Measurements from ENCODE around the gene PEX7.
"Not testable (repeated sequence)": the region's sequence is repeated elsewhere in the genome, so short reads cannot be mapped to it uniquely, and the experiment has no call there.

The PEX7 gene

DNA sequence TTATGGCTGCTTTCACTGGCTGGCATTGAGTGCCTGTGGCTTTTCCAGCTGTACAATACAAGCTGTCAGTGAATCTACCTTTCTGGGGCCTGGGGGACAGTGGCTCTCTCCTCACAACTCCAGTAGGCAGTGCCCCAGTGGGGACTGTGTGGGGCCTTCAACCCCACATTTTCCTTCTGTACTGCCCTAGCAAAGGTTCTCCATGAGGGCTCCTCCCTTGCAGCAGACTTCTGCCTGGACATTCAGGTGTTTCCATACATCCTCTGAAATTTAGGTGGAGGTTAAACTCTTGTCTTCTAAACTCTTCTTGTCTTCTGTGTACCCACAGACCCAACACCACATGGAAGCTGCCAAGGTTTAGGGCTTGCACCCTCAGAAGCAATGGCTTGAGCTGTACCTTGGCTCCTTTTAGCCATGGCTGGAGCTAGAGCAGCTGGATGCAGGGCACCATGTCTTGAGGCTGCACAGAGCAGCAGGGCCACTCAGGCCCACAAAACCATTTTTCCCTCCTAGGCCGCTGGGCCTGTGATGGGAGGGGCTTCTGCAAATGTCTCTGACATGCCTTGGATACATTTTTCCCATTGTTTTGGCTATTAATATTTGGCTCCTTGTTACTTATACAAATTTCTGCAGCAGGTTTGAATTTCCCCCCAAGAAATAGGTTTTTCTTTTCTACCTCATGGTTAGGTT, 9.6 kb downstream of the PEX7 start:
- Mint-ChIP-seq H3K9me3 (peaks cover 24% of the 10 kb centered on the region), H3K4me1 (peaks cover 8% of the 10 kb centered on the region), H3K36me3 (peaks cover 46% of the 10 kb centered on the region), H3K27me3 (no peaks in the 10 kb centered on the region), H3K4me3 (no peak overlapping the region), H3K27ac (no peak overlapping the region)
- CTCF ChIA-PET = no interaction called here
- DNase-seq = no peak

DNA sequence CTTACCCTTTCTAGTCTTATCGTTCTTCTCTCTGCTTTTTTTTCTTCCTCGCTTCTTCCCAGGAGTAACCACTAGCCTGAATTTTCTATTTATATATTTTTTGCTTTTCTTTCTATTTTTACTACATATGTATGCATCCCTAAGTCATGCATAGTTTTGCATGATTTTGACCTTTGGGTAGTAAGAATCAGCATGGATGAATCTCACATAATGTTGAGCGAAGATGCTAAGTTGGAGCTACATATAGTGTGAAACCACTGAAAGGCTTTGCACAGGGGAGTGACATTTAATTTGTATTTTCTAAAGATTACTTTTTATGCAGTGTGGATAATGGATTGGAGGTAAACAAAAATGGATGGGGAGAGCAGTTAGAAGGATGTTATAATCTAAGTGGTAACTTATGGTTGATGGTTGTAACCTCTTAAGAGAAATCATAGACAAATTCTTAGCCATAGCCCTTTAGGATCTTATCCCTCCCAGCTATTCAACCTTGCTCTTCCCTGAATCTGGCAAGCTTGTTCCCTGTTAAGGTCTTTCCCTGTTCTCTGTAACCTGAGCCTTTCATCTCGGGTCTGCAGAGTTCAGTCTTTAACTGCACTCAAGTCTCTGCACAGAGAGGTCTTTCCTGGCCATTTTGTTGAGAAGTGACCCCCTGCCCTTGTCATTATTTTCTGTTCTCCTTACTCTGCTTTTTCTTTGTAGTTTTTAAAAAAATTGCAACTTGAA, 18.0 kb downstream of the PEX7 start:
- H3K9me3 Mint-ChIP-seq = no peaks in the 10 kb centered on the region
- H3K27me3 Mint-ChIP-seq = no peaks in the 10 kb centered on the region
- no peak for DNase-seq
- no peaks in the 10 kb centered on the region for H3K36me3 Mint-ChIP-seq
- CTCF ChIA-PET = interaction anchor here (1.3 kb wide), 1 partner anchor 15 kb away, joined by 3 read pairs; no protein-coding TSS in a partner anchor
- no peaks in the 10 kb centered on the region for H3K4me1 Mint-ChIP-seq
- H3K27ac Mint-ChIP-seq = no peak overlapping the region
- no peak overlapping the region for H3K4me3 Mint-ChIP-seq

DNA sequence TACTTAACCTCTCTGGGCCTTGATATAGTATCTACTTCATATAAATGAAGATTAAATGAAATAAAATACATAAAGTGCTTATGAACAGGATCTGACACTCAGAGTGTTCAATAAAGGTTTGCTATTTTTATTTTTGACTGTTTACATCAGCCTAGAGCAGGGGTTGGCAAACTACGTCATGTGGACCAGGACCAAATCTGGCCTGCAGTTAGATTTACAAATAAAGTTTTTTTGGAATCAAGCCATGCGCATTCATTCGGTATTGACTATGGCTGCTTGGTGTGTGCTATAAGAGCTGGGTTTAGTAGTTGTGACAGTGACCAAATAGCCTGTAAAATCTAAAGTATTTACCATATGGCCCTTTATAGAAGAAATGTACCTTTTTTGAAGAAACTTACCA, 20.8 kb downstream of the PEX7 start:
- H3K9me3 Mint-ChIP-seq = no peaks in the 10 kb centered on the region
- H3K27me3 Mint-ChIP-seq = no peaks in the 10 kb centered on the region
- H3K36me3 Mint-ChIP-seq = peaks cover 9% of the 10 kb centered on the region
- CTCF ChIA-PET = interaction anchor here (1.3 to 1.6 kb wide), 3 partner anchors 10 to 199 kb away, joined by 3 to 4 read pairs (median 4); no protein-coding TSS in a partner anchor
- H3K4me1 Mint-ChIP-seq = no peaks in the 10 kb centered on the region
- no peak overlapping the region for H3K4me3 Mint-ChIP-seq
- H3K27ac Mint-ChIP-seq = no peak overlapping the region
- no peak for DNase-seq

DNA sequence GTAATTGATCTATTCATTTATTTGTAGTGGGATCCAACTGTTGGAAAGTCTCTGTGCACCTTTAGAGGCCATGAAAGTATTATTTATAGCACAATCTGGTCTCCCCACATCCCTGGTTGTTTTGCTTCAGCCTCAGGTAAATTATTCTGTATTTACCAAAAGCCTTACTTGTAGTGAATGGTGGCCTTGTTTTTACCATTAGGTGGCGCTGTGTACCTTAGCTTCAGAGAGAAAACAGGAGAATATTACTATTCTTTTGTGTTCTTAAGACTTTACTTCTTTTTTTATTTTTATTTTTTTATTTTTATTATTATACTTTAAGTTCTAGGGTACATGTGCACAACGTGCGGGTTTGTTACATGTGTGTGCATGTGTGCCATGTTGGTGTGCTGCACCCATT, 23.7 kb downstream of the PEX7 start:
- Mint-ChIP-seq H3K36me3 (peaks cover 23% of the 10 kb centered on the region), H3K27me3 (no peaks in the 10 kb centered on the region), H3K9me3 (no peaks in the 10 kb centered on the region), H3K4me3 (no peak overlapping the region), H3K4me1 (no peaks in the 10 kb centered on the region), H3K27ac (no peak overlapping the region)
- peak; percentile 60 for DNase-seq
- CTCF ChIA-PET = interaction anchor here (1.1 kb wide), 1 partner anchor 167 kb away, joined by 3 read pairs; no protein-coding TSS in a partner anchor

DNA sequence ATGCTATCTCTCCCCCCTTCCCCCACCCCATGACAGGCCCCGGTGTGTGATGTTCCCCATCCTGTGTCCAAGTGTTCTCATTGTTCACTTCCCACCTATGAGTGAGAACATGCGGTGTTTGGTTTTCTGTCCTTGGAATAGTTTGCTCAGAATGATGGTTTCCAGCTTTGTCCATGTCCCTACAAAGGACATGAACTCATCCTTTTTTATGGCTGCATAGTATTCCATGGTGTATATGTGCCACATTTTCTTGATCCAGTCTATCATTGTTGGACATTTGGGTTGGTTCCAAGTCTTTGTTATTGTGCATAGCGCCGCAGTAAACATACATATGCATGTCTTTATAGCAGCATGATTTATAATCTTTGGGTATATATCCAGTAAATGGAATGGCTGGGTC, 24.1 kb downstream of the PEX7 start:
- H3K4me3 Mint-ChIP-seq, H3K27ac Mint-ChIP-seq, H3K9me3 Mint-ChIP-seq, H3K27me3 Mint-ChIP-seq, CTCF ChIA-PET, H3K4me1 Mint-ChIP-seq, DNase-seq: not testable (repeated sequence)
- H3K36me3 Mint-ChIP-seq = peaks cover 23% of the 10 kb centered on the region

DNA sequence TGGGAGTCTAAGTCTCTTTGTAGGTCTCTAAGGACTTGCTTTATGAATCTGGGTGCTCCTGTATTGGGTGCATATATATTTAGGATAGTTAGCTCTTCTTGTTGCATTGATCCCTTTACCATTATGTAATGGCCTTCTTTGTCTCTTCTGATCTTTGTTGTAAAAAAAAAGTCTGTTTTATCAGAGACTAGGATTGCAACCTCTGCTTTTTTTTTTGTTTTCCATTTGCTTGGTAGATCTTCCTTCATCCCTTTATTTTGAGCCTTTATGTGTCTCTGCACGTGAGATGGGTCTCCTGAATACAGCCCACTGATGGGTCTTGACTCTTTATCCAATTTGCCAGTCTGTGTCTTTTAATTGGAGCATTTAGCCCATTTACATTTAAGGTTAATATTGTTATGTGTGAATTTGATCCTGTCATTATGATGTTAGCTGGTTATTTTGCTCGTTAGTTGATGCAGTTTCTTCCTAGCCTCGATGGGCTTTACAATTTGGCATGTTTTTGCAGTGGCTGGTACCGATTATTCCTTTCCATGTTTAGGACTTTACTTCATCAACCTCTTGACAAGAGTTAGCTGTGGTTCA, 27.7 kb downstream of the PEX7 start:
- H3K27ac Mint-ChIP-seq, H3K4me3 Mint-ChIP-seq, H3K4me1 Mint-ChIP-seq, DNase-seq, H3K27me3 Mint-ChIP-seq, CTCF ChIA-PET, H3K9me3 Mint-ChIP-seq: not testable (repeated sequence)
- H3K36me3 Mint-ChIP-seq = peaks cover 28% of the 10 kb centered on the region

DNA sequence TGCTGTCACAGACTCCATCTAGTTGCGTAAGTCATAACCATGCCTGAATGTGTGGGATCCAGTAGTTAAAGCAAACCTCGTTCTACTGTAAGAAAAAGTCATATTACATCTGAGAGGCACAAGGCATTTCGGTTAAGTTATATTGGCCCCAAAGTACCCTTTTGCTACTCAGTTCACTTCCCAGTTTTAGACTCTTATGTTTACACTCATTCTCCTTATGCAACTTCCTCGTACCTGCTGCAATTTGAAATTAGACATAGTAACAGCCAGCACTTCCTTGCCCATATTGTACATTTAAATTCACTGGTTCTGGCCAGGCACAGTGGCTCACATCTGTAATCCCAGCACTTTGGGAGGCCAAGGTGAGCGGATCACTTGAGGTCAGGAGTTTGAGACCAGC, 37.0 kb downstream of the PEX7 start:
- Mint-ChIP-seq H3K27ac (no peak overlapping the region), H3K4me1 (no peaks in the 10 kb centered on the region), H3K9me3 (no peaks in the 10 kb centered on the region), H3K36me3 (peaks cover 3% of the 10 kb centered on the region), H3K4me3 (no peak overlapping the region), H3K27me3 (no peaks in the 10 kb centered on the region)
- CTCF ChIA-PET = no interaction called here
- no peak for DNase-seq

DNA sequence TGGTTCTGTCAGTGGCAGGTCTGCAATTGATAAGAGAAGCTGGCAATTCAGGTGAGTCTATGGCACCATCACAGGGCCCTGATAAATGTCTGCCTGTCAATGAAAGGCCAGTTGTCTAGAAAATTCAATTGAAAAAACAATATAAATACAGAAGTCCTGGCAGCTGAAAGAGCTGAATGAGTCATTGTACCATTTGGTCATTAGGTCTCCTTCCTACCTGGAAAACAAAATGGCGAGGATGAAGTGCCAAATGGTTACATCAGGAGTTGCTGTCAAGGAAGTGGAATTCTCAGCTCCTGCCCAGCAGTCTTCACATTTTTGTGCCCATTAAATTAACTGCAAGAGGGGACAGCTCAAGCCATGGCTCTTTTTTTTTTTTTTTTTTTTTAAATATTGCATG, 37.7 kb downstream of the PEX7 start:
- CTCF ChIA-PET = no interaction called here

DNA sequence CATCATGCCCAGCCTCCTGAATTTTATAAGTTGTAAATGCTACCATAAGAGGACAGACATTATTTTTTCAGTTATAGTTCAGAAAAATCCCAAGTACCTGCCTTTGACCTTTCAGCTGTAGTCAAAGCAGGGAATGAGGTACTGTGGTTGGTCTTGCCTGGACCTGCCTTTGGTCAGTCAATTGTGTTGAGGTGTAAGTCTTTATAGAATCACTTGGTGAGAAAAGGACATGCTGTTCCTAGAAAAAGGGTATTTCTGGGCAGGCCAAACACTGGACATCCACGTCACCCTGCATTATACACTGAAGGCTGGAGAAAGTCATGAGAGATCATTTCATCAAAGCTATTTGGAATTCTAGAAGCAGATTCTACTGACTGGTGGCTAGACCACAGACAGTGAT, 40.3 kb downstream of the PEX7 start:
- H3K4me1 Mint-ChIP-seq = no peaks in the 10 kb centered on the region
- DNase-seq = no peak
- no peaks in the 10 kb centered on the region for H3K9me3 Mint-ChIP-seq
- H3K4me3 Mint-ChIP-seq = no peak overlapping the region
- H3K36me3 Mint-ChIP-seq = peaks cover 5% of the 10 kb centered on the region
- no peak overlapping the region for H3K27ac Mint-ChIP-seq
- CTCF ChIA-PET = interaction anchor here (0.9 kb wide), 1 partner anchor 24 kb away, joined by 3 read pairs; no protein-coding TSS in a partner anchor
- H3K27me3 Mint-ChIP-seq = no peaks in the 10 kb centered on the region

More for the DNA sequence above, 37.7 kb downstream of the PEX7 start:
- H3K36me3 Mint-ChIP-seq = peaks cover 3% of the 10 kb centered on the region
- H3K4me1 Mint-ChIP-seq = no peaks in the 10 kb centered on the region
- H3K27ac Mint-ChIP-seq = no peak overlapping the region
- no peaks in the 10 kb centered on the region for H3K27me3 Mint-ChIP-seq
- no peak for DNase-seq
- no peaks in the 10 kb centered on the region for H3K9me3 Mint-ChIP-seq
- no peak overlapping the region for H3K4me3 Mint-ChIP-seq

DNA sequence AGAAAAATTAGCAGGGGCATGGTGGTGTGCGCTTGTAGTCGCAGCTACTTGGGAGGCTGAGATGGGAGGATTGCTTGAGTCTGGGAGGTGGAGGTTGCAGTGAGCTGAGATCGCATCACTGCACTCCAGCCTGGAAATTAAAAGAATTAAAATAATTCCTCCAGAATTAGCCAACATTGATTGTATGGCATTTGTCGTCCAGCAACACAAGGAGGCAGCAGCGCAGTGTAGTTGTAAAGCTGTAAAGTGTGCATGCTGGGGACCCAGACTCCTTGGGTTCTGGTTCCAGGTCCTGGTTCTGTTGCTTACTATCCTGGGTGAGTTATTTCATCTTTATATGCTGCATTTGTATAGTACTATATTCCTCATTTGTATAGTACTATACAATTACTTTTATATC, 41.4 kb downstream of the PEX7 start:
- no peaks in the 10 kb centered on the region for H3K4me1 Mint-ChIP-seq
- no peak for DNase-seq
- no peaks in the 10 kb centered on the region for H3K9me3 Mint-ChIP-seq
- no peak overlapping the region for H3K27ac Mint-ChIP-seq
- CTCF ChIA-PET = interaction anchor here (0.9 kb wide), 1 partner anchor 20 kb away, joined by 3 read pairs; no protein-coding TSS in a partner anchor
- peaks cover 2% of the 10 kb centered on the region for H3K36me3 Mint-ChIP-seq
- no peak overlapping the region for H3K4me3 Mint-ChIP-seq
- no peaks in the 10 kb centered on the region for H3K27me3 Mint-ChIP-seq

DNA sequence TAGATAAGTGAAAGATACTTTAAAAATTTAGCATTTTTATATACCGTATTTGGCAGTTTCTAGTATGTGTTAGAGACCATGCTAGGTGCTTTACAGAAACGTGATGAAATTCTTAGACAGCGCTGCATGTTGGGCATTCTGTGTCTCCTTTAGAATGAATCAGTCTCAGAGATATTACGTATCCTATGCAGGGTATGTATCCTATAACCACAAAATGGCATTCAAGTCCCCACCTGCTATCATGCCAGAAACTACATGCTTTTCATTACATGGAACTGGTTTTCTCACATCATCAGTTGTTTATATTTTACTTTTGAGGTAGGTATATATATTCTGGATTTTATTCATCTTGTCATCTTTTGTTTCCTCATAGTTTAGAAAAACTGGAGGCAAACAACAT, 42.3 kb downstream of the PEX7 start:
- no peaks in the 10 kb centered on the region for H3K4me1 Mint-ChIP-seq
- peaks cover 5% of the 10 kb centered on the region for H3K36me3 Mint-ChIP-seq
- H3K27me3 Mint-ChIP-seq = no peaks in the 10 kb centered on the region
- H3K27ac Mint-ChIP-seq = no peak overlapping the region
- H3K4me3 Mint-ChIP-seq = no peak overlapping the region
- DNase-seq = no peak
- H3K9me3 Mint-ChIP-seq = no peaks in the 10 kb centered on the region
- CTCF ChIA-PET = interaction anchor here (0.9 kb wide), 1 partner anchor 21 kb away, joined by 3 read pairs; no protein-coding TSS in a partner anchor

DNA sequence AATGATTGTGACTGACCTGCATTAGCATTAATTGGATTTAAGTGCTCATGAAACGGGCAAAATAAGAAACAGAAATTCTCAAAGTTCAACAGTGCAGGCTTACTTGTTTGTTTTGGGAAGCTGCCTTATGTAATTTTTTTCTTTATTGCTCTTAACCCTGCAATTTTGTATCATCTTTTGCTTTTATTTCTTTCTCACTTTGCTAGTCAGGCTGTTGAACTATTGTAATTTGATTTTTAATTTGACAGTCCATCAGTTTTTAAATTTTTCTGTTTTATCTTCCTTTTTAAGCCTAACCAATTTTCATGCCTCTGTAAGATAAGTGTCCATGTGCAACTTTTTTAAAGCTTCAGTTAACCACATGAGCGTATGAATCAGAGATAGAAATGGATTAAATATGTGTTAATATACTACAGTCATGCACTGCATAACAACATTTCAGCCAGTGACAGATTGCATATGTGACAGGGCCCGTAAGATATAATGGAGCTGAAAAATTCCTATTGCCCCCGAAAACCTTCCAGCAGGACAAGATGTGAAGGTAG, 44.6 kb downstream of the PEX7 start:
- no peak for DNase-seq
- Mint-ChIP-seq H3K4me3 (no peak overlapping the region), H3K4me1 (no peaks in the 10 kb centered on the region), H3K9me3 (no peaks in the 10 kb centered on the region), H3K36me3 (peaks cover 5% of the 10 kb centered on the region), H3K27me3 (no peaks in the 10 kb centered on the region), H3K27ac (no peak overlapping the region)
- CTCF ChIA-PET = no interaction called here

DNA sequence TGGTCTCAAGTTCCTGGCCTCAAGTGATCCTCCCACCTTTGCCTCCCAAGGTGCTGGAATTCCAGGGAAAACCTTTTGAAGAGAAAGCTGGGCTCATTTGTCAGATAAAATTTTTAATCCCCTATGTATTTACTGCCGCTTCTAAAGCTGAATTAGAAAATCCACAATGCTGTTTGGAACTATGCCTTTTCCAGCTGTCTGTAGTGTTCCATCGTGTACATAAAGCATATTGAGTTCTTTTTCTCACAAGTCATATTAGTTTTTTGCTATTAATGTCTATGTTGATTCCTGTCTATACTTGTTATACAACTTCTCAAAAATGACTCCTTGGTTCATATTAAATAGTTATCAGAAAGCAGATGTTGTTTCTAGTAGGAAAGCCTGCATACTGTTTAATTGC, 47.1 kb downstream of the PEX7 start:
- H3K36me3 Mint-ChIP-seq = peaks cover 20% of the 10 kb centered on the region
- H3K27ac Mint-ChIP-seq = no peak overlapping the region
- no peak for DNase-seq
- H3K9me3 Mint-ChIP-seq = peaks cover 9% of the 10 kb centered on the region
- H3K27me3 Mint-ChIP-seq = no peaks in the 10 kb centered on the region
- H3K4me3 Mint-ChIP-seq = no peak overlapping the region
- CTCF ChIA-PET = no interaction called here
- H3K4me1 Mint-ChIP-seq = no peaks in the 10 kb centered on the region

DNA sequence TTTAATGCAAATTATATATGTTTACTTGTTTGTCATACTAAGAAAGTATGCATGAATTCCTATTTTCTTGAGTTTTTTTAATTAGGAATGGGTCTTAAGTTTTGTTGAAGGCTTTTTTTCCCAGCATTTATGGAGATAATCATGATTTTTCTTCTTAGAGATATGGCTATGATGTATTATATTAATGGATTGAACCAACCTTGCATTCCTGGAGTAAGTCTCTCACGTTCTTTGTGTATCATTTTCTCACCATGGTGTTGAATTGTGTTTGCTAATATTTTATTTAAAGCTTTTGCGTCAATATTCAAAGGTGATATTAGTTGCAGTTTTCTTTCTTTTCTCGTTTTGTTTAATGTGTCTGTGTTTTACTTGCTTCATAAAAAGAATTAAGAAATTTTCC, 51.4 kb downstream of the PEX7 start:
- H3K36me3 Mint-ChIP-seq = peaks cover 24% of the 10 kb centered on the region
- H3K4me3 Mint-ChIP-seq = no peak overlapping the region
- CTCF ChIA-PET = no interaction called here
- H3K27ac Mint-ChIP-seq = no peak overlapping the region
- H3K9me3 Mint-ChIP-seq = peaks cover 22% of the 10 kb centered on the region
- no peak for DNase-seq
- H3K4me1 Mint-ChIP-seq = no peaks in the 10 kb centered on the region
- H3K27me3 Mint-ChIP-seq = no peaks in the 10 kb centered on the region

All from activated naive CD4-positive, alpha-beta T cell treated with anti-CD3 and anti-CD28 coated beads, Interleukin-2, amount 10 ng/mL, durations not matched to agents 7 days and 5 days (primary cell).